NCI-H226 (cell line): ENCODE results near the gene CNTNAP2.
"Not testable (repeated sequence)": the region's sequence is repeated elsewhere in the genome, so short reads cannot be mapped to it uniquely, and the experiment has no call there.

Experiments
- DNase-seq: peaks from one replicate; pipeline ENCODE4 v3.0.0-alpha.2; 2015

CNTNAP2 gene

DNA sequence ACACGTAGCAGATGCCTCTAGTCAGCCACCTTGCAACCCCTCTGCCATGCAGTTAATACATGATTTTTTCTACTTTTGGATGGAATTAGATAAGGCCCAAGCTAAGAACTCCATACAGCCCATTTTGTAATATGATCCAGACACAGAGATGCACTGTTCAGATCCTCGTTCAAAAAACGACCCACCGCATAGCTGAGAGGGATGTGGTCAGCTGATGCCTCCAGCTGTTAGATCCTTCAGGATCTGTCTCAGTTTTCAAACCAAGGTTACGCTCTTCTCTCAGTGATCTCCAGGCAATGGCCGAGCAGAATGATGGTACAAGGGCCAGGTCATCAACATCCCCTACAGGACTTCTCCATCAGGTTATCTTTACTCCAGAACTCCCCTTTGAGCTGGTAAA is 1592.3 kb downstream of the CNTNAP2 start:
- no peak for DNase-seq

DNA sequence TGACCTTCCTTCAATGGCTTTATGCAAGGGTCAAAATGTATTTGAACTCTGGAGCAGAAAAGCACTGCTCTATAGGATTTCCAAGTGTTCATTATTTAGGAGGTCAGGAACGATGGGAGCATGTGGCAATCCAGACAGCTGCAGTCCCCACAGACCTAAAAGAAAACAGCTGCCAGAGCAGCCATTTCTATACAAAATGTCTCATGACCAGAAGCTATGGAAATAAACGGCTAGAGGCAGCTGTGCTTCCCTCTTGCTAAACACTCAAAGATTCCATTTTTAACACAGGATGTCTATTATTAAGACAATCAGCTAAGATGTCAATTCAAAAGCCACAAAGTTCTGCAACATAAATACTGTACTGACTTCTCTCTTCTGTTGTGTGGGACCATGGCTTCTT is 1594.8 kb downstream of the CNTNAP2 start:
- DNase-seq = no peak

DNA sequence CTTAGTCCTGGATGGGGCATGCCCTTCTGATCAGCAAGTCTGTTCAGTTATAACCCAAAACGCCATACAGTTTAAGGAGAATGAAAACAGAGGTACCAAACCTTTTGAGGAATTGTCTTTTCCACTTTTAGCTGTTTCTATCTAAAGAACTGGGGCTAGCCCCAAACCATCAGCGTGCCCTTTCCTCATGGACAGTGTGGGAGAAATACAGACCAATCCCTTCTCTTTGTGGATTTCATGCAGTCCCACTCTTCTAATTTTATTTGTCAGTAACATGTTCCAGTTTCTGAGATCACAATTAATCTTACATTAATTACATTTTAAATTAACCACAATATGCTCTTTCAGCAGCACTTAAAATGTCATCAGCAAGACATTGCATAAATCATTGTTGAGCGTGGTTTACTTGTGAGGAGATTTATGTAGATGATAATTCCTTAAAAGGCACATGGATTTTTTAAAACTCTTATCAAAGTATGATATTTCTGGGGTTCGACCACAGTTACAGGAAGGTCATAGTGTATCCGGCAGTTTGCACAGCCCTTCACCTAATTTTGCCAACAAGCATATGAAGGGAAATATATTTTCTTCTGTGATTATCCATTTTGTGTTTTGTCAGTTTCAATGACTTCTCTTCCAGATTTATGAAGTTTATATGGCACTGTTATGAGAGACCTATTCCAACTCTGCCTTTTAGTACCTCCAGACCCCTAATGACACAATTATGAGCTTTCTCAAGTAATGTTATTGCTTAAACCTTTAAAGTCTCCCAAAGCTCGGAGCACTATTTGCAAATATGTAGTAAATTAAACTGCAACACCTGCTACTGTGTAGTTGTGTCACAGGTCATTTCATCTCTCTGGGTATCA is 1605.6 kb downstream of the CNTNAP2 start:
- DNase-seq = no peak

DNA sequence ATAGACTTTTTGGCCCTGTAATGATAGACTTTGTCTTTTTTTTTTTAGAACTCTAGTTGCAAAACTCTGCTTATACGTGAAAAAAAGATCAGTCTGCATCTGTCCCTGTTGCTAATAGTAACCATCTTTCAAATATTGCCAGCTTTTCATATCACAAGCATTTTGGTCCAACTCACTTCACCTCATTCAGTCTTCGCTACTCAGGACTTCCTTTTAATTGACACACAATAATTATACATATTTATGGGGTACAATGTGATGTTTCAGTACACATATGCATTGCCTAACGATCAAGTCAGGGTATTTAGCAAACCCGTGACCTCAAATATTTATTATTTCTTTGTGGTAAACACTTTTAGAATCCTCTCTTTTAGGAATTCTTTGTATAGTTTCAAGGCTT is 1606.9 kb downstream of the CNTNAP2 start:
- DNase-seq = no peak

DNA sequence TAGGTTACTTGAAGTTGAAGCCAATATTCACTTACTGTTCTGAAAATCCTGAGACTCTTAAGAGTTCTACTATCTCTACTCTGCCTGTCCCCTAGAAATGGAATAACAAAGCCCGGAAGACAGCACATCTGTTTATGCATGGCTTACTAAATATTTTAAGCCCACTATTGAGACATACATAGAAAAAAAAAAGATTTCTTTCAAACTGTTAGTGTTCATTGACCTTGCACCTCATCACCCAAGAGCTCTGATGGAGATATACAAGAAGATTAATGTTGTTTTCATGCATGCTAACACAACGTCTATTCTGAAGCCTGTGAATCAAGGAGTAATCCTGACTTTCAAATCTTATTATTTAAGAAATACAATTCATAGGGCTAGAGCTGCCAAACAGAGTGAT is 1614.7 kb downstream of the CNTNAP2 start:
- no peak for DNase-seq

DNA sequence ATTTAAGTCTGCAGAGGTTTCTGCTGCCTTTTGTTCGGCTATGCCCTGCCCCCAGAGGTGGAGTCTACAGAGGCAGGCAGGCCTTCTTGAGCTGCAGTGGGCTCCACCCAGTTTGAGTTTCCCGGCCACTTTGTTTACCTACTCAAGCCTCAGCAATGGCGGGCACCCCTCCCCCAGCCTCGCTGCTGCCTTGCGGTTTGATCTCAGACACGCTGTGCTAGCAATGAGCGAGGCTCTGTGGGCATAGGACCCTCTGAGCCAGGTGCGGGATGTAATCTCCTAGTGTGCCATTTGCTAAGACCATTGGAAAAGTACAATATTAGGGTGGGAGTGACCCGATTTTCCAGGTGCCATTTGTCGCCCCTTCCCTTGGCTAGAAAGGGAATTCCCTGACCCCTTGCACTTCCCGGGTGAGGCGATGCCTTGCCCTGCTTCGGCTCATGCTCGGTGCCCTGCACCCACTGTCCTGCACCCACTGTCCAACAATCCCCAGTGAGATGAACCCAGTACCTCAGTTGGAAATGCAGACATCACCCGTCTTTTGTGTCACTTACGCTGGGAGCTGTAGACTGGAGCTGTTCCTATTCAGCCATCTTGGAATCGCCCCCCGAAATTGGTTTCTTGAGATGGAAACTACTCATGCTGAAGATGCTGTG is 1621.1 kb downstream of the CNTNAP2 start:
- not testable (repeated sequence) for DNase-seq

DNA sequence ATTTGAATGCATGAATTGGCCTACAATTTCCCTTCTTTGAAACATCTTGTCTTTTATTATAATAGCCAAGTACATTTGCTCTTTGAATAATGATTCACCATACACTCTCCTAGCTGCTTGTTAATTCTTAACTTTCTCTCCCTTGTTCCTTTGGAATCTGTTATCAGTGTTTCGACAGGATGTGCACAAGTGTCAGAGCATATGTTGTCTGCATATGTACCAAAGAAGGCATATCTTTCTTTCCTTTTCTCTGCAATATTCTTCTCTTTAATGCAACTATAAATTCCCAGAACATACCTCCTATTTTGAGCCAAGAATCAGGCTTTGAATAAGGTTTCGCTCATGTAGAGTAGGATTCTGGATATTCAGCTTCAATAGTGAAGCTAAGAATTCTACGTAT is 1625.7 kb downstream of the CNTNAP2 start:
- DNase-seq = no peak

DNA sequence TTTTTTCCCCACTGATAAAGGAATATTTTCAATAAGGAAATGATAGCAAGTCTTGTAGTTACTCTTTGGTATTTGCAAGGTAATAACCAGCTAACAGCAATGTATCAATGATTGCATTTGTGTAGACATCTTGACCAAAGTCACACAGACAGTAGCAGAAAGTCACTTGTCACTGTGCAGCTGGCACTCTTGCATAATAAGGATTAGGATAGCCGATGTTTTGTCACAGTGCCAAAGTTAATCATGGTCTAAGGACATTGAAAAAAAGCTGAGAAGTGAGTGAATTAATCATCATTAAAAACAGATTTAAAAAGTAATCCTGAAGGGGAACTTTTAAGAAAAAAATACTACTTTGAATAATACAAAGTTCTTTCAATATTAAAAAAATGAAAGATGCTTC is 1639.7 kb downstream of the CNTNAP2 start:
- no peak for DNase-seq

DNA sequence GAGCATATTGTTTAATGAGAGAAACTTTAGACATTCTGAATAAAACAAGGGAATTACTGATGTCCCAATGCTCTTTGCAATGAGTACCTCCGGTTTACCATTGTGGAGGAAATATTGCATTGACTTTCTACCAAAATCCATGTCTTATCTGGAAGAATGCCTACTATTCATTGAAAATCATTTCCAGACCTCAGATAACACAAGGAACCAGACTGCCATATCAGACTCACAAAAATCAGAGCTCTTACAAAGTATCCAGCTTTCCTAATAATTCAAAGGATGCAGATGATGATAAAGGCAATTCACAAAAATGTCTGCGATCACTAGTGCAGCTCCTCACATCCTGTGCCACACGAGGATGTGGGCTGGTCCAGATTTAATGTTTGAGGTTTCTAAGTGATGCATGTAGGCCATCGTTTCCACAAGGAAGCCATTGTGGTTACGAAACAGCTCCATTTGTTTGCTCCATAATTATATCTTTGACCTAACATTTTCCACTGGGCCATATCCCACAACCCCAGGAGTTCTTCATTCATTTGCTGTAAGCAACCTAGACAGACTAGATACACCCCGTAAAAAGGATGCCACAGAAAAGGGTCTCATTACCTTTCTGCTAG is 1642.8 kb downstream of the CNTNAP2 start:
- no peak for DNase-seq

DNA sequence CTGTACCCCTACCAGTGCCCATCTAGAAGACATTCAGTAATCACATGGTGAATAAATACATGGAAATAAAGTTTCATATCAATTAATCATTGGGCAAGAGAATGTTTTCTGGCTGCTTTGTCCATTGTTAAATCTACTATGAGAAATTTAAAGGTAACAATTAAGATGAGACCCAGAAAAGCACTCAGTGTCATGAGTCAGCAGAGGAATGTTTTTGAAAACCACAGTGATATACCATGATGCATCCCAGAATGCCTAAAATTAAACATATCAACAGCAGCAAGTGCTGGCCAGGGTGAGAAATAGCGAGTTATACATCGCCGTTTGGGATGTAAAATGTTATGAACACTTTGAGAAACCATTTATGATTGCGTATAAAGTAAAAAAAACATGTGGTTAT is 1648.7 kb downstream of the CNTNAP2 start:
- DNase-seq = no peak

DNA sequence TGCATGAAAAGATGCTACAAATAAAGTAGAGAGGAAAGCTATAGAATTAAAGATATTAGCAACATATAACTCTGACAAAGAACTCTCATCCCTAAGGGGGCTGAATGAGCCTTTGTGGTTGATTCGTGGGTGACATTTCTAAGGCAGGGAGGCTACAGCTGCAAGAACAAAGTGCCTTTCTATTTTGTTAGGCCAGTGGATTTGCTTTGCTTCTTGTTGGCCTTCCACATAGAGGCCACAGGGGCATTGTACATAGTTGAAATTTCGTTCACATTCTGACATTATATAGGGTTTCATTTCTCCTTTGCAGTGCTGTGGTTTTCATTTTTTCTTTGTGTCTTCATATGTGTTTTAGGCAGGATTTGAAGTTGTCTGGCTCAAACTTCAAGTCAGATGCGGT is 1654.7 kb downstream of the CNTNAP2 start:
- no peak for DNase-seq

DNA sequence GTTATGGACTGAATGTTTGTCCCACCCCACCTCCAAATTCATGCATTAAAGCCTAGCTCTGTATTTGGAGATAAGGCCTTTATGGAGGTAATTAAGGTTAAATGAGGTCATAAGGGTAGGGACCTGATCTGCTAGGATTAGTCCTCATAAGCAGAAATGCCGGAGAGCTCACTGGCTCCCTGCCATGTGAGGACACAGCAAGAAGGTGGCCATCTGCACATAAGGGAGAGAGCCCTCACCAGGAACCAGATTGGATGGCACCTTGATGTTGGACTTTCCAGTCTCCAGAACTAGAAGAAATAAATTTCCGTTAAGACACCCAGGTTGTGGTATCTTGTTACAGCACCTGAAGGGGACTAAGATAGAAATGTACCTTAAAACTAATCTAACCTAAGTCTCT is 1657.9 kb downstream of the CNTNAP2 start:
- no peak for DNase-seq

DNA sequence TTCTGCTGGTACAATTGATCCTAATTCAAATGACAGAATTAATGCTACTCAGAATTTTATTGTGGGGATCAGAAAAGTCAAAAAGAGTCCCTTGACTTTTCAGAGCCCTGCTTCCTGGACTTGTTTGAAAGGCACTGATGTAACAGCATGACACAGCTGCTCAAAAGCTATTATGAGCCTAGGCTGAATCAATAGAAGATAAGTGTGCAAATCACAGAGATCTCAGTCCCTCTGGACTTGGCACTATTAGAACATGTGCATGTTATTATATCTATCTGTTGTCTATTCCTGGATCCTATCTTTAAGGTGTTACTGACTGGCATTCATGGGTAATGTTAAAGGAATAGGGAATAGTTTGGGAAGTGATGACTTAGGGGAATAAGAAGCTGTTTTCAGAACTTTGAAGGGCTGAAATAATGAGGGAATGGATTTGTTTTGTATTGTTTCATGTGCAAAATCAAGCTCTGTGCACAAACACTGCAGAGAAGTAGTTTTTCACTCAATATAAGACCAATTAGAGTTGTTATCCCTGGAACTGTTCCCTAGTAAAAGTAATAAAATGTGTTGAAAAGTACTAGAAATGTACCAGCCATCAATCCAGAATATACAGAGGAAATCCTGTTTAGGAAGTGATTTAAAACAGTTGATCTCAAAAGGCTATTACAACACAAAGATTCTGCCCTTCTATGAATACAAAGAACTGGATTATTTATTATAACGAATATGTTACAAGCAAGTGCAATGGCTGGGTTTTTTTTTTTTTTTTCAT is 1659.1 kb downstream of the CNTNAP2 start:
- DNase-seq = no peak

DNA sequence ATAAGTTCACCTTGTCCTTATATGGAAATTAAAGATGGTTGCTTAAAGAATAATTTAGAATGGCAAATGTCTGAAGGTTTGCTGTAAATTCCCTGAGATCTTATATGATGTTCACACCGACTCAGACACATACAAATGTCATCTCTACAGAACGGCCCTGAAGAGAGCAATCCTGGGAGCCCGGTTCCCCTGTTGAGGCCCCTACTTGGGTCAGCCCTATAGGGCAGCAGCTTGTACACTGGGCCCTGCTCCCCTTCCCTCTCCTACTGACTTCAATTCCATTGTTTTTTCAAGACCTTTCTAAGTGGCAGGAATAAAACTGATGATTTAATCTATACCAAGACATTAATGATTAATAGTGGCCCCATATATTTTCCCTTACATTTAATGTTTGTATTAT is 1660.7 kb downstream of the CNTNAP2 start:
- DNase-seq = no peak

DNA sequence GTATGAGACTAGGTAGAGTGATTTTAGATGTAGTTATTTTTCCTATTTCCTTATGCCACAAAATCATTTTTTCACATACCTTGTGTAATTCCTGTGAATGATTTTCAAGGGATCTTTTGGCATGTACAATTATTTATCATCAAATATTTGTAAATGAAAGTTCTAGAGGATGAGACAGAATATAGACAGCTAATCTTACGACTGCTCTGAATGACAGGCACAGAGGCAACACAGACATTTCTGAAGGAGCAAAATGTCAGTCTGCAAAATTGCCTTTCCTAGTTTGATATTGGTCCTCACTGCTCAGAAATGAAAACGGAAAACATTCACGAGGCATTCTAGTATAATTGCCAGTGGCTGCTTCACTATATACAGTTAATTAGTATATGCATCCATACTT is 1663.3 kb downstream of the CNTNAP2 start:
- no peak for DNase-seq

DNA sequence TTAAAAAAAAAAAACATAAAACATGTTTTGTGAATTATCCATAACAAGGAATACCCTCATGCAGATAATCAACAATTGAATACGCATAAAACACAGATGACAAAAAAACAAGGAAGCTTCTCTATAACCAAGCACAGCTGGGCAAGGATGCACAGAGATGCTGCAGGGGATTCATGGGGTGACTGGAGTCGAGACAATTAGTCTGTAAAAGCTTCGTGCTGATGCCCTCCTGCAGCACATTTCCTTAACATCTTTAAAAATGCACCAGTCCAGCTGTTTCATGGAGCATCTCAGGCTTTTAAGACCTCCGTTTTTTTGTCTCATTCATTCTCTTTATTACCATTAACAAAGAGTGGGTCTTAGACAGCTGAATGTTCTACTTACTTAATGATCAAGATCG is 1680.0 kb downstream of the CNTNAP2 start:
- no peak for DNase-seq

DNA sequence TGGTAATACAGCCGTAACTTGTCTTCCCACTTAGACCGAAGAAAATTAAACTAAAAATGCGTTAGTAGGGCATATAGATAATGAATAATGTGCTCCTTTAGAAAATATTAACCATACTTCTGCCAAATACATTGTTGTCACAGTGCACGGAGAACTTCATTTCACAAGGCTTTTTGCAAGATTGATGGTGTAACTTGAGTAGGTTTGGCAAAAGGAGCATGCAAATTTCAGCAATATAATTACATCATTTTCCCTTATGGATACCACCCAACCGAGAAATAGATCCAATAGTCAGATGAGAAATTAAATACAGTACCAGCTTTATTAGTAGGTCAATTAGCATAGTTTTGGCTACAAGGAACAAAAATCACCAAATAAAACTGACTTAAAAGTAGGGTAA is 1681.4 kb downstream of the CNTNAP2 start:
- DNase-seq = no peak

DNA sequence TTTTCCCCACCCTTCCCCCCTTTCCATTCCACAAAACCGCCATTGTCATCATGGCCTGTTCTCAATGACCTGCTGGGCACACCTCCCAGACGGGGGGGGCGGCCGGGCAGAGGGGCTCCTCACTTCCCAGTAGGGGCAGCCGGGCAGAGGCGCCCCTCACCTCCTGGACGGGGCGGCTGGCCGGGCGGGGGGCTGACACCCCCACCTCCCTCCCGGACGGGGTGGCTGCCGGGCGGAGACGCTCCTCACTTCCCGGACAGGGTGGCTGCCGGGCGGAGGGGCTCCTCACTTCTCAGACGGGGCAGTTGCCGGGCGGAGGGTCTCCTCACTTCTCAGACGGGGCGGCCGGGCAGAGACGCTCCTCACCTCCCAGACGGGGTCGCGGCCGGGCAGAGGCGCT is 1685.2 kb downstream of the CNTNAP2 start:
- DNase-seq = not testable (repeated sequence)

DNA sequence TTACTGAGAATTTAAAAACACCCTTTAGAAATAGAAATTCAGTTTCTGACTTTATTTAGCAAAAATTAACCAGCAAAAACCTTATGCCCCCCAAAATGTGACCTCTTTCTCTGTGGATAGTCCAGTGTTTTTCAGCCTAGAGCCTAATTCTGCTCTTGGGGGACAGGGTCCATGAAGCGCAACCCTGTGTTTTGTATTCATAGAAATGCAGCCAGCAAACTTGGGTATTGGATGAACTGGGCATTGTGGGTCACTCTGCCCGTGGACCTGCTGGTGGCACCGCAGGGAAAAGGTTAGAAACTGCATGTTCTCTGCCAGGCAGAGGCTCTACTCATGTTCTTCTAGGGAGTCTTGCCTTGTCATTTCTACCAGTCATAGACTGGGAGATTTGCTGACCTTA is 1686.5 kb downstream of the CNTNAP2 start:
- no peak for DNase-seq

DNA sequence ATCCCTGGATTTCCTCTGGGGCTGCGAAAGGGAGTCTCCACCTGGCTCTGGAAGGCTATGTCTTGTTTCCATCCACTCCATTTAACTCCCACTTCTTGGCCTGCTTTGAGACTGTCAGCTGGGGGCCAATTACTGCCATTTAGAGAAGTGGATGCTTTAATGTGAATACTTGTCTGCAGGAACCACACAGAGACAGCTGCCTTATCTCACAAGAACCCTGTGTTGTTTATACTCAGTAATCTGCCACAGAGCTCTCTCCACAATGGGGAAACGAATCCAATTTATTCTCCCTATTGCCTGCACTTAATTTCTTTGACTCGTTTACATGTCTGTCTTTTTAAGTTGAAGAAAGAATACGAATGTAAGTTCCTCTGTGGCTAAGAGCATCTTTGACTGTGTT is 1687.0 kb downstream of the CNTNAP2 start:
- no peak for DNase-seq

DNA sequence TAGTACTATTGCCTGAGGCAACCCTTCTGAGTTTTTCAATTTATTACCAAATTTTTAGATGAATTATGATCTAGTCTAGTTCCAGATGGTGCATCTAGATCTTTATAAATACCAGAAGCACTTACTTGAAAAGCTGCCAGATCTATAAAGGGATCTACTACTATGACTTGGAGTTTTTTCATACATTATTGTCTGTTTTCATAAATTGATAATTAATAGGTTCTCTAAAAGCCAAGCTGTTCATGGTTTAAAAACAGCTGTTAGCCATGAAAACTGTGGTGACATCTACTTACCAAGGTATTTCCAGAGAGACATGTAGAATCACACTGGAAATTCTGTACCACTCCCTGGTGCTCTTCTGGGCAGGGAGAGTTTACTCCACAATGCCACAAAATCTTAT is 1687.4 kb downstream of the CNTNAP2 start:
- no peak for DNase-seq

DNA sequence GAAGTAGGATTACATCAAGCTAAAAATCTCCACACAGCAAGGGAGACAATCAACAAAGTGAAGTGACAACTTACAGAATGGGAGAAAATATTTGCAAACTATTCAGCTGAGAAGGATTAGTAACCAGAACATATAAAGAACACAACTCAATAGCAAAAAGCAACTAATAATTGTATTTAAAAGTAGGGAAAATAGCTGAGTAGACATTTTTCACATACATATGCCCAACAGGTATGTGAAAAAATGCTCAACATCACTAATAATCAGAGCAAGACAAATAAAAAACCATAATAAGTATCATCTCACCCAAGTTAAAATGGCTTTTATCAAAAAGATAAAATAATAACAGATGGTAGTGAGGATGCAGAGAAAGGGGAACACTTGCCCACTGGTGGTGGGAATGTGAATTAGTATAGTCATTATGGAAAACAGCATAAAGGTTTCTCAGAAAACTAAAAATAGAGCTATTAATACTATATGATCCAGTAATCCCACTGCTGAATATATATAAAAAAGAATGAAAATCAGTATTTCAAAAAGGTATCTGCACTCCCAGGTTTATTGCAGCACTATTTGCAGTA is 1689.5 kb downstream of the CNTNAP2 start:
- DNase-seq = no peak

DNA sequence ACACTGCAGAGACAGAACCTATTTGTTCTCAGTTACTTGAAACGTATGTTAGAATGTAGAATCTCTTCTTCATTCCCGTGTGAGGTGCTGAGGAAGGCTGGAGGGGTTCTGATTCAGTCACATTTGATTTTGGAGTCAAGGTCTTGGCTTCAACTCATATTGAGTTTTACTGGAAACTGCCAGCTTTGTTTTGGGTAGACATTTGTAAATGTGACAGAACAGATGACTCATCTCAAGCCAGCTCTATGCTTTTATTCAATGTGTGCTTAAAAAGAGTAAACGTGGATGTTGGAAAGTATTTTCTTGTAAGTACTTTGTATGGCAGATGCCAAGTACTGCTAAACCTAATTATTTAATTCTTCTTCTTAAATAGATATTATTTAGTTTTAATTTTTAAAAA is 1693.2 kb downstream of the CNTNAP2 start:
- DNase-seq = no peak
